Measurements from ENCODE around the gene TUBB2A.

- TF ChIP-seq CTCF (conservative IDR thresholded peaks at IDR 0.05; ENCODE audit: low read depth, low read length) (no peak), EZH2 (IDR thresholded peaks at IDR 0.05; ENCODE audit: borderline replicate concordance, low read depth, low read length, poor library complexity, severe bottlenecking) (no peak)
These were observed 5.4 kb upstream of the TUBB2A start for GRCh38 chr6:3162565-3163247.
